ENCODE results near the gene RPS6KB1.
"Not testable (repeated sequence)": the region's sequence is repeated elsewhere in the genome, so short reads cannot be mapped to it uniquely, and the experiment has no call there.

The RPS6KB1 gene

GRCh38 chr17:59870482-59870881, 22.4 kb upstream of the RPS6KB1 start:
- no peak for DNase-seq (ENCODE audit: low spot score)

GRCh38 chr17:59872351-59872750, 20.6 kb upstream of the RPS6KB1 start:
- no peak for DNase-seq (ENCODE audit: low spot score)

GRCh38 chr17:59873414-59873813, 19.5 kb upstream of the RPS6KB1 start:
- not testable (repeated sequence) for DNase-seq (ENCODE audit: low spot score)

- DNase-seq (ENCODE audit: low spot score), result no peak
These were observed 18.5 kb upstream of the RPS6KB1 start for GRCh38 chr17:59874376-59874775.

- no peak for DNase-seq (ENCODE audit: low spot score)
These were observed 16.8 kb upstream of the RPS6KB1 start for GRCh38 chr17:59876107-59876506.

GRCh38 chr17:59877965-59878364, 15.0 kb upstream of the RPS6KB1 start:
- no peak for DNase-seq (ENCODE audit: low spot score)

GRCh38 chr17:59878624-59879023, 14.3 kb upstream of the RPS6KB1 start:
- DNase-seq (ENCODE audit: low spot score), result no peak

GRCh38 chr17:59884861-59885260, 8.1 kb upstream of the RPS6KB1 start:
- DNase-seq (ENCODE audit: low spot score), result no peak

- no peak for DNase-seq (ENCODE audit: low spot score)
These were observed 4.7 kb upstream of the RPS6KB1 start for GRCh38 chr17:59888145-59888750.

- DNase-seq (ENCODE audit: low spot score), result no peak
These were observed 2.2 kb upstream of the RPS6KB1 start for GRCh38 chr17:59890720-59891119.

GRCh38 chr17:59892251-59892923, 534 bp upstream of the RPS6KB1 start:
- peak; percentile 10 for DNase-seq (ENCODE audit: low spot score)

- DNase-seq (ENCODE audit: low spot score), result no peak
These were observed 767 bp downstream of the RPS6KB1 start for GRCh38 chr17:59893676-59894100.

GRCh38 chr17:59897090-59897489, 4.2 kb downstream of the RPS6KB1 start:
- no peak for DNase-seq (ENCODE audit: low spot score)

- DNase-seq (ENCODE audit: low spot score), result no peak
These were observed 6.2 kb downstream of the RPS6KB1 start for GRCh38 chr17:59899099-59899498.

GRCh38 chr17:59901604-59902003, 8.7 kb downstream of the RPS6KB1 start:
- no peak for DNase-seq (ENCODE audit: low spot score)

- no peak for DNase-seq (ENCODE audit: low spot score)
These were observed 10.5 kb downstream of the RPS6KB1 start for GRCh38 chr17:59903455-59903854.

- DNase-seq (ENCODE audit: low spot score), result no peak
These were observed 14.5 kb downstream of the RPS6KB1 start for GRCh38 chr17:59907467-59907866.

- peak; percentile 29 for DNase-seq (ENCODE audit: low spot score)
These were observed 21.4 kb downstream of the RPS6KB1 start for GRCh38 chr17:59914274-59914854.

GRCh38 chr17:59916446-59916845, 23.5 kb downstream of the RPS6KB1 start:
- DNase-seq (ENCODE audit: low spot score), result no peak

- not testable (repeated sequence) for DNase-seq (ENCODE audit: low spot score)
These were observed 27.7 kb downstream of the RPS6KB1 start for GRCh38 chr17:59920637-59921036.

- DNase-seq (ENCODE audit: low spot score), result not testable (repeated sequence)
These were observed 37.2 kb downstream of the RPS6KB1 start for GRCh38 chr17:59930121-59930520.

GRCh38 chr17:59930768-59931167, 37.8 kb downstream of the RPS6KB1 start:
- DNase-seq (ENCODE audit: low spot score), result not testable (repeated sequence)

GRCh38 chr17:59933317-59933716, 40.4 kb downstream of the RPS6KB1 start:
- not testable (repeated sequence) for DNase-seq (ENCODE audit: low spot score)
